HG03066 (cell line): ENCODE results near the gene CD2AP.
A peak's percentile ranks its signal among the peaks of the same experiment; 100 is the strongest.
"Not testable (repeated sequence)": the region's sequence is repeated elsewhere in the genome, so short reads cannot be mapped to it uniquely, and the experiment has no call there.

Source experiments
- ATAC-seq: cut with Tn5 transposase; IDR thresholded peaks from one replicate; pipeline ENCODE4 v1.9.1; 2021; ENCODE audit warnings: low read depth; ENCODE audit not compliant: unreplicated experiment

CD2AP gene

GRCh38 chr6:47631269-47631772 lies 153.7 kb downstream of the CD2AP start:
- peak; percentile 41 for ATAC-seq

- no peak for ATAC-seq
Measured at GRCh38 chr6:47631797-47632196, 154.2 kb downstream of the CD2AP start.

GRCh38 chr6:47633141-47633540 lies 155.6 kb downstream of the CD2AP start:
- no peak for ATAC-seq

GRCh38 chr6:47634210-47635047 lies 156.8 kb downstream of the CD2AP start:
- no peak for ATAC-seq

- no peak for ATAC-seq
Measured at GRCh38 chr6:47646689-47647088, 169.1 kb downstream of the CD2AP start.

- ATAC-seq = no peak
Measured at GRCh38 chr6:47647188-47647587, 169.6 kb downstream of the CD2AP start.

- not testable (repeated sequence) for ATAC-seq
Measured at GRCh38 chr6:47647626-47648025, 170.0 kb downstream of the CD2AP start.

GRCh38 chr6:47648031-47648430 lies 170.4 kb downstream of the CD2AP start:
- ATAC-seq = no peak

- no peak for ATAC-seq
Measured at GRCh38 chr6:47650553-47651432, 173.2 kb downstream of the CD2AP start.

GRCh38 chr6:47651505-47651944 lies 173.9 kb downstream of the CD2AP start:
- ATAC-seq = no peak

GRCh38 chr6:47653706-47654105 lies 176.1 kb downstream of the CD2AP start:
- no peak for ATAC-seq

- no peak for ATAC-seq
Measured at GRCh38 chr6:47654255-47654654, 176.7 kb downstream of the CD2AP start.

GRCh38 chr6:47655719-47656595 lies 178.4 kb downstream of the CD2AP start:
- no peak for ATAC-seq

GRCh38 chr6:47661960-47662359 lies 184.4 kb downstream of the CD2AP start:
- no peak for ATAC-seq

GRCh38 chr6:47663462-47664216 lies 186.1 kb downstream of the CD2AP start:
- ATAC-seq = no peak

GRCh38 chr6:47665112-47665511 lies 187.5 kb downstream of the CD2AP start:
- no peak for ATAC-seq

- ATAC-seq = no peak
Measured at GRCh38 chr6:47669684-47670513, 192.3 kb downstream of the CD2AP start.

- ATAC-seq = no peak
Measured at GRCh38 chr6:47670851-47671250, 193.3 kb downstream of the CD2AP start.

GRCh38 chr6:47671777-47672176 lies 194.2 kb downstream of the CD2AP start:
- no peak for ATAC-seq
